LNCAP (cell line): Measurements from ENCODE around the gene AQP10.

Experiments
- TF ChIP-seq, protein P1 (sequence below): fragments of 450-650 bp; IDR thresholded peaks from 2 replicates; pipeline ENCODE4 v1.5.1; 2017; ENCODE audit warnings: mild to moderate bottlenecking

The AQP10 gene

GRCh38 chr1:154351363-154352068 lies 30.6 kb downstream of the AQP10 start:
- TF ChIP-seq, protein P1, sequence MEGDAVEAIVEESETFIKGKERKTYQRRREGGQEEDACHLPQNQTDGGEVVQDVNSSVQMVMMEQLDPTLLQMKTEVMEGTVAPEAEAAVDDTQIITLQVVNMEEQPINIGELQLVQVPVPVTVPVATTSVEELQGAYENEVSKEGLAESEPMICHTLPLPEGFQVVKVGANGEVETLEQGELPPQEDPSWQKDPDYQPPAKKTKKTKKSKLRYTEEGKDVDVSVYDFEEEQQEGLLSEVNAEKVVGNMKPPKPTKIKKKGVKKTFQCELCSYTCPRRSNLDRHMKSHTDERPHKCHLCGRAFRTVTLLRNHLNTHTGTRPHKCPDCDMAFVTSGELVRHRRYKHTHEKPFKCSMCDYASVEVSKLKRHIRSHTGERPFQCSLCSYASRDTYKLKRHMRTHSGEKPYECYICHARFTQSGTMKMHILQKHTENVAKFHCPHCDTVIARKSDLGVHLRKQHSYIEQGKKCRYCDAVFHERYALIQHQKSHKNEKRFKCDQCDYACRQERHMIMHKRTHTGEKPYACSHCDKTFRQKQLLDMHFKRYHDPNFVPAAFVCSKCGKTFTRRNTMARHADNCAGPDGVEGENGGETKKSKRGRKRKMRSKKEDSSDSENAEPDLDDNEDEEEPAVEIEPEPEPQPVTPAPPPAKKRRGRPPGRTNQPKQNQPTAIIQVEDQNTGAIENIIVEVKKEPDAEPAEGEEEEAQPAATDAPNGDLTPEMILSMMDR, result no peak

DNA sequence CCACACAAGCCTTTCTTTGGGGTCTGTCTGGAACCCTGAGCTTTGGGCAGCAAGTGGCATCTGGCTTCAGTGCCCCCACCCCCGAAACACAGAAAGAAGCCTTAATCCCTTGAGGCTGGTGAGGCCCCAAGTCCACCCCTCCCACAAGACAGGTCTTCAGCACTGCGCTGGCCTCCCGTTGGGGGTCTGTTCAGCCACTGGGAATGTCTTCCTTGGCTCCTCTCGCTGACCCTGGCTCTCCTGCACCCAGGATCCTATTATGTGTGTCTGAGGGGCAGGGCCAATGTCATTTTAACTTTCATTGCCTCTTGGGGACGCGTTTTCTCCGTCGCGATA lies 31.3 kb downstream of the AQP10 start:
- TF ChIP-seq, protein P1, result no peak

DNA sequence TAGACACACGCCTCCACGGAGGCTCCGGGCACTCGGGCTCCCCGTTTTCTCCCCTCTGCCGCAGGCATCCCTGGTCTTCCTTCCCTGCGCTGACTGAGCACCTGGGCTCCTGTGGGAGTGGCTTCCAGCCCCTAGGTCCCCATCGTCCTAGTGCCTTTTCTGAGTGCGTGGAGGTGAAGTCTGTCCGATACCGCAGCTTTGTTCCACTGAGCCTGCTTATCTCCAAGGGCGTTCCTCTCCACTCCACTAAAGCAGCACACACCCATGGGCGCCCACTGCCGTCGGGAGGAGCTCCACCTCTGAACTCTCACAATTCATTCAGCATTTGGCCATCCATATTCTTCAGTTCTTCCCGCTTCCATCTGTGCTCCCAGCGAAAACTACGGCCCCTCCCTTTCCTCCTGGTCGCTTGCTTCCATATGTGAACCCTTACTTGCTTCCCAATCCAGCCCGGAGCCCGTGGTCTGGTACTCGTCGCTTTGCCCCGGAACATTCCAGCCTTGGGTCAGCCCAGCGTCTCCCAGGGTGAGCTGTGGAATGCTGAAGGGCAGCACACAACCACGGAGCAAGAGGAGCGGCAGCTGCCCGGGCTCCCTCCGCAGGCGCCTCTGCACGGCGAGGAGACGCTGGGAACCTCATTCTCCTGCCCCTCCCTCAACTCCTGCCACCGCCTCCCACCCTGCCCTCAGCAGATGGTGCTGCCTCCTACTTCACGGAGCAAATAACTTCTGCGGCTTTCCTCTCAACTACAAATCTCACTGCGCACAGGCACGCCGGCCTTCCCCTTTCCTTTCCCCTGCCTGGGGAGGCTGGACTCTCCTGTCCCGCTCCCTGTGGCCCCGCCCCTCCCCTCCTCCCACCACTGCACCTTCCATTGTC lies 31.9 kb downstream of the AQP10 start:
- TF ChIP-seq, protein P1, result no peak

DNA sequence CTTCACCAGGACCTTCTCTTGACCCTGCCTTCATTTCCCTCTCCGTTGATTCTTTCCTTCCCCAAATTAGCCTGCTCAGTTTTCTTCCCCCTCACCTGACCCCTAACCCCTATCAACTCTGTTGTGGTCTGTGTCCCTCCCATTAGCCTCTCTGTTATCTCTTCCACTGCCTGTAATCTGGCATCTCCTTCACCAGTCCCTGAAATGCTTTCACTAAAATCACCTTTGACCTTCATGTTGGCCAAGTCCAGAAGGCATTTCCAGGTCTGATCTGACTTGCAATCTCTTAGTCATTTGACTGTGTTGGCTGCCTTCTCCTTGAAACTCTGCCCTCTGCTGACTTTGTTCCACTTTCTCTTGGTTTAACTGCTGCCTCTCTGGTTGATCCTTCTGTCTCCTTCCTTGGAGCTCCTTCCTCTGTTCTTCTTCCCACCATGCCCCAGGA lies 32.6 kb downstream of the AQP10 start:
- TF ChIP-seq, protein P1, result peak; percentile 42; the same call in 1 of the 2 replicates

- TF ChIP-seq, protein P1, result no peak
Observed at GRCh38 chr1:154353966-154354365, 33.1 kb downstream of the AQP10 start.

DNA sequence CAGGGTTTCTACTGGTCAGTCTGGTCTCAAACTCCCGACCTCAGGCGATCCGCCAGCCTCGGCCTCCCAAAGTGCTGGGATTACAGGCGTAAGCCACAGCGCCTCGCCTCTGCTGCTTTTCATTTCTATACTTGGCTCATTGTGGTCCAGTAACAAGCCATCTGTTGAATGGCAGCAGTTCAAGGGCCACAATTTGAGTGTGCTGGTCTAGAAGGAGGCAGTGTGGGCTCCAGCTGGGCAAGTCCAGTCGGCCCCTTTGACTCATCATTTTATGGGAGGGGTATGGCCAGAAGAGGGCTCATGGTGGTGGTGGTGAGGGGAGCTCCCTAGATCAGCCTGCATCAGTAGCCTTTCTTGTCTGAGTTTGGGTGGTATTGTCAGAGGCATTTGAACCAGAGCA lies 37.6 kb downstream of the AQP10 start:
- TF ChIP-seq, protein P1, result no peak

DNA sequence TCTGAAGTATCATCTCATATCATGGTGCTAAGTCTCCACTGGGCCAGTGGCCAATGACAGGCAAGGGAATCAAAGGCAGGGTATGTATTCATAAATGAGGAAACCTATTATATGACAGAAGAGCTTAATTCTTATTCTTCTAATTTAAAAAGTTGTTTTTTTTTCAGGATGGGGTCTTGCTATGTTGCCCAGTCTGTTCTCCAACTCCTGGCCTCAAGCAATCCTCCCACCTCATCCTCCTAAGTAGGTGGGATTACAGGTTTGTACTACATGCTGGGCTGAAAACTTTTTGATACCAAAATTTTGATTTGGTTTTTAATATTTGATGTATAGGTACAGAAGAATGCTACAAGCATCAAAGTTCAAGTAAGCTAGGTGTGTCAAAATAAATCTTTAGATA lies 39.4 kb downstream of the AQP10 start:
- TF ChIP-seq, protein P1, result no peak
